GM12878 (cell line): ENCODE data around the gene TRAK2. TPM values are rescaled to one million over a fixed set of nuclear protein-coding genes. Genes with fewer than 3 reads are reported as not detected.

Experiments
- ATAC-seq: fragments of 200-7000 bp; cut with Tn5 transposase; 3 replicates; pipeline ENCODE4 v1.9.1; 2020; ENCODE audit warnings: mild to moderate bottlenecking, moderate library complexity
- BruUV-seq: library from RNA; stranded (reverse); fragments of 400-500 nt; replicated peaks from 2 replicates; lab custom pipeline; 2021; lab: Mats Ljungman, UMichigan
- CTCF ChIA-PET: fragments of 300-600 bp; sonication (Branson Sonifier 250); formaldehyde crosslinking; extraction: SDS; loops from one replicate; lab custom pipeline; 2021; ENCODE audit warnings: inconsistent platforms; lab: Yijun Ruan, JAX
- POLR2A ChIA-PET: fragments of 350-600 bp; formaldehyde crosslinking; extraction: SDS; loops from one replicate; lab custom pipeline; 2021; ENCODE audit warnings: inconsistent platforms; lab: Charles Lee
- RAD21 ChIA-PET: fragments of 300-600 bp; sonication (Branson Sonifier 250); formaldehyde crosslinking; loops from one replicate; lab custom pipeline; 2023; ENCODE audit warnings: antibody characterized with exemption; ENCODE audit not compliant: unreplicated experiment; lab: Charles Lee
- SMC1A ChIA-PET: fragments of 300-600 bp; sonication (Branson Sonifier 250); formaldehyde crosslinking; loops from one replicate; lab custom pipeline; 2023; ENCODE audit not compliant: unreplicated experiment, uncharacterized antibody; lab: Charles Lee
- DNase-seq: peaks from one replicate; pipeline ENCODE4 v3.0.0-alpha.2; 2011; ENCODE audit warnings: low read depth, low spot score
- FAIRE-seq: peaks from 3 replicates; lab custom pipeline; 2011; peaks lifted over from hg19 to GRCh38; lab: Jason Lieb, UNC
- H2AFZ ChIP-seq: 2 replicates; pipeline ENCODE4 v1.6.0; 2011; ENCODE audit warnings: low read depth, low read length, control low read depth; ENCODE audit not compliant: control insufficient read depth
- H3K27ac ChIP-seq: 2 replicates; pipeline ENCODE4 v1.5.1; 2011; ENCODE audit warnings: control low read depth; ENCODE audit not compliant: control insufficient read depth, insufficient read depth
- H3K27me3 ChIP-seq, 2 experiments: replicated peaks in 1 of 2; 2 replicates each; pipeline versions ENCODE4 v1.6.0 to v1.6.1; 2011; ENCODE audit warnings: low read length in 1 of 2; ENCODE audit not compliant: control insufficient read depth in 2 of 2, insufficient read depth in 2 of 2
- H3K36me3 ChIP-seq, 2 experiments: 2 replicates each; pipeline ENCODE4 v1.5.1; 2011; ENCODE audit warnings: low read length in 1 of 2; ENCODE audit not compliant: control insufficient read depth in 2 of 2, insufficient read depth in 2 of 2
- H3K4me1 ChIP-seq: 2 replicates; pipeline ENCODE4 v1.6.1; 2011; ENCODE audit warnings: mild to moderate bottlenecking, low read length, moderate library complexity, mixed read lengths; ENCODE audit not compliant: control insufficient read depth, insufficient read depth
- H3K4me2 ChIP-seq: 2 replicates; pipeline ENCODE4 v1.6.0; 2011; ENCODE audit warnings: control low read depth; ENCODE audit not compliant: control insufficient read depth, insufficient read depth
- H3K4me3 ChIP-seq: fragments of 200-600 bp; sonication (generic); 2 replicates; pipeline ENCODE4 v1.5.1; 2016
- H3K79me2 ChIP-seq: 2 replicates; pipeline ENCODE4 v1.6.0; 2011; ENCODE audit warnings: low read length; ENCODE audit not compliant: control insufficient read depth, insufficient read depth
- H3K9ac ChIP-seq: 2 replicates; pipeline ENCODE4 v1.8.0; 2011; ENCODE audit warnings: low read length, control low read depth, mixed read lengths; ENCODE audit not compliant: control insufficient read depth, insufficient read depth
- H3K9me3 ChIP-seq: replicated peaks from 3 replicates; pipeline ENCODE4 v1.5.1; 2011; ENCODE audit warnings: mild to moderate bottlenecking, low read length; ENCODE audit not compliant: control insufficient read depth, insufficient read depth
- H4K20me1 ChIP-seq: 2 replicates; pipeline ENCODE4 v1.6.0; 2011; ENCODE audit not compliant: control insufficient read depth, insufficient read depth
- ASH2L ChIP-seq: fragments of 300-600, 200-600 bp; sonication (generic); IDR thresholded peaks from 2 replicates; pipeline ENCODE4 v1.6.1; 2017; ENCODE audit warnings: low read depth, mild to moderate bottlenecking, borderline replicate concordance
- BRCA1 ChIP-seq: IDR thresholded peaks from 2 replicates; pipeline ENCODE4 v1.6.1; 2011; ENCODE audit warnings: low read depth, low read length, improper control_type of control experiment
- DPF2 ChIP-seq: fragments of 450-650 bp; IDR thresholded peaks from 2 replicates; pipeline ENCODE4 v1.6.1; 2017; ENCODE audit warnings: mild to moderate bottlenecking
- EGR1 ChIP-seq, 2 experiments: IDR thresholded peaks; 1 replicate in 1 of 2; 2 replicates in 1 of 2; pipeline ENCODE4 v1.6.1; 2011 to 2012; ENCODE audit warnings: low read depth in 2 of 2, low read length in 2 of 2, borderline replicate concordance in 1 of 2, mild to moderate bottlenecking in 1 of 2, moderate library complexity in 1 of 2
- ELK1 ChIP-seq: IDR thresholded peaks from 2 replicates; pipeline ENCODE4 v1.6.1; 2012; ENCODE audit warnings: low read depth, low read length, improper control_type of control experiment
- GABPA ChIP-seq: IDR thresholded peaks from 2 replicates; pipeline ENCODE4 v1.6.1; 2014; ENCODE audit warnings: antibody characterized with exemption, low read depth, mild to moderate bottlenecking, inconsistent platforms
- IRF3 ChIP-seq: fragments of 450-650 bp; IDR thresholded peaks from 2 replicates; pipeline ENCODE4 v1.6.1; 2014; ENCODE audit warnings: mild to moderate bottlenecking
- MXI1 ChIP-seq: fragments of 150-350 bp; IDR thresholded peaks from 2 replicates; pipeline ENCODE4 v1.6.1; 2011; ENCODE audit warnings: low read depth, mild to moderate bottlenecking, inconsistent platforms, low read length, improper control_type of control experiment
- NFXL1 ChIP-seq: fragments of 450-650 bp; IDR thresholded peaks from 2 replicates; pipeline ENCODE4 v1.6.1; 2017; ENCODE audit warnings: antibody characterized with exemption, mild to moderate bottlenecking, borderline replicate concordance
- NR2C1 ChIP-seq: fragments of 450-650 bp; IDR thresholded peaks from 2 replicates; pipeline ENCODE4 v1.6.1; 2017; ENCODE audit warnings: antibody characterized with exemption, mild to moderate bottlenecking, moderate library complexity
- POU2F2 ChIP-seq: IDR thresholded peaks from 3 replicates; pipeline ENCODE4 v1.6.1; 2011; ENCODE audit warnings: low read depth, mild to moderate bottlenecking, low read length, borderline replicate concordance
- RCOR1 ChIP-seq: conservative IDR thresholded peaks from 2 replicates; pipeline ENCODE4 v1.6.1; 2012; ENCODE audit warnings: low read depth, low read length, improper control_type of control experiment
- SUZ12 ChIP-seq: fragments of 200-600 bp; sonication (generic); IDR thresholded peaks from one replicate; pipeline ENCODE4 v1.6.1; 2018; ENCODE audit warnings: antibody characterized with exemption, mild to moderate bottlenecking; ENCODE audit not compliant: unreplicated experiment
- WGBS: methylation state at CpG from one replicate; pipeline ENCODE4 v1.1.6; 2016; ENCODE audit warnings: low lambda C conversion rate; ENCODE audit not compliant: insufficient replicate concordance, insufficient coverage; ENCODE audit errors: missing lambda C conversion rate; 5-methylcytosine and 5-hydroxymethylcytosine counted together
- in situ Hi-C: fragments of 300-500 bp; cut with MboI; formaldehyde crosslinking; loops from 9 replicates; pipeline ENCODE4 v1.14.3; 2018; ENCODE audit warnings: mixed read lengths
- intact Hi-C: fragments of 100-400 bp; cut with micrococcal nuclease; formaldehyde crosslinking; loops from one replicate; pipeline ENCODE4 v1.14.2; 2022; ENCODE audit not compliant: unreplicated experiment
- polyA plus RNA-seq, 11 experiments: library from polyadenylated mRNA; depleted of rRNA in 4 of 11; unstranded in 6 of 11; stranded (reverse) in 5 of 11; fragments of >200 nt; fragmentation: Nextera tagmentation in 4 of 11; fragmentation: Illumina TruSeq in 1 of 11; extraction: Ambion mirVana in 4 of 11; extraction: Trizol in 1 of 11; gene quantifications; 1 replicate in 1 of 11; 2 replicates in 10 of 11; pipeline versions ENCODE4 v1.2.1 to v1.2.3, GENCODE V29; 2011 to 2016; ENCODE audit warnings: inconsistent platforms in 2 of 11, missing spikeins in 2 of 11, low read depth in 1 of 11
- total RNA-seq, 4 experiments: library from RNA; depleted of rRNA in 3 of 4; stranded (reverse); fragments of >200 nt in 3 of 4; fragmentation: Illumina TruSeq in 1 of 4; extraction: Trizol in 1 of 4; gene quantifications; 2 replicates each; pipeline versions ENCODE4 v1.2.1 to v1.2.3, GENCODE V29; 2013 to 2021
- TF ChIP-seq, protein P1 (sequence below): IDR thresholded peaks from 2 replicates; pipeline ENCODE4 v1.6.1; 2012; ENCODE audit warnings: low read depth, low read length, improper control_type of control experiment
- TF ChIP-seq, protein P2 (sequence below): IDR thresholded peaks from 2 replicates; pipeline ENCODE4 v1.6.1; 2011; ENCODE audit warnings: low read depth, low read length, improper control_type of control experiment, borderline replicate concordance

The TRAK2 gene
- total and polyA plus RNA-seq, 10 of the 15 experiments (the other 5 are each of a cell fraction or from before 2014, with no cell fraction given) = 5.2 to 20.0 (median 11.8) TPM

GRCh38 chr2:201401815-201402214 is 49.4 kb downstream of the TRAK2 start:
- Histone ChIP-seq H3K36me3 (peaks cover 0 to 7% of the 10 kb centered on the region in 2 experiments; a peak in 2 of 4 replicates), H4K20me1 (no peaks in the 10 kb centered on the region), H3K27me3 (no peaks in the 10 kb centered on the region), H3K27ac (no peak overlapping the region), H3K79me2 (no peaks in the 10 kb centered on the region), H3K4me3 (no peak overlapping the region), H2AFZ (no peak overlapping the region), H3K4me1 (no peaks in the 10 kb centered on the region), H3K4me2 (no peak overlapping the region), H3K9me3 (no peaks in the 10 kb centered on the region), H3K9ac (no peak overlapping the region)
- intact Hi-C loops (no loop called here), in situ Hi-C loops (no loop called here)
- no peak for DNase-seq
- POLR2A ChIA-PET = no interaction called here
- no TSS peak for BruUV-seq
- WGBS = 96% methylated on average over 3 of the region's 3 CpGs
- TF ChIP-seq IRF3 (no peak), EGR1 (IDR thresholded peaks at IDR 0.05; ENCODE audit: borderline replicate concordance in 1 of 2, low read depth in 2 of 2, low read length in 2 of 2) (no peak), ASH2L (no peak), GABPA (no peak), SUZ12 (no peak), POU2F2 (no peak), MXI1 (no peak), ELK1 (no peak), NR2C1 (no peak), RCOR1 (no peak), DPF2 (no peak), NFXL1 (no peak), BRCA1 (no peak)
- TF ChIP-seq, protein P1, sequence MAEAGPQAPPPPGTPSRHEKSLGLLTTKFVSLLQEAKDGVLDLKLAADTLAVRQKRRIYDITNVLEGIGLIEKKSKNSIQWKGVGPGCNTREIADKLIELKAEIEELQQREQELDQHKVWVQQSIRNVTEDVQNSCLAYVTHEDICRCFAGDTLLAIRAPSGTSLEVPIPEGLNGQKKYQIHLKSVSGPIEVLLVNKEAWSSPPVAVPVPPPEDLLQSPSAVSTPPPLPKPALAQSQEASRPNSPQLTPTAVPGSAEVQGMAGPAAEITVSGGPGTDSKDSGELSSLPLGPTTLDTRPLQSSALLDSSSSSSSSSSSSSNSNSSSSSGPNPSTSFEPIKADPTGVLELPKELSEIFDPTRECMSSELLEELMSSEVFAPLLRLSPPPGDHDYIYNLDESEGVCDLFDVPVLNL = no peak
- TF ChIP-seq, protein P2, sequence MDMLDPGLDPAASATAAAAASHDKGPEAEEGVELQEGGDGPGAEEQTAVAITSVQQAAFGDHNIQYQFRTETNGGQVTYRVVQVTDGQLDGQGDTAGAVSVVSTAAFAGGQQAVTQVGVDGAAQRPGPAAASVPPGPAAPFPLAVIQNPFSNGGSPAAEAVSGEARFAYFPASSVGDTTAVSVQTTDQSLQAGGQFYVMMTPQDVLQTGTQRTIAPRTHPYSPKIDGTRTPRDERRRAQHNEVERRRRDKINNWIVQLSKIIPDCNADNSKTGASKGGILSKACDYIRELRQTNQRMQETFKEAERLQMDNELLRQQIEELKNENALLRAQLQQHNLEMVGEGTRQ = no peak
- RAD21 ChIA-PET = no interaction called here
- FAIRE-seq = no peak
- SMC1A ChIA-PET = interaction anchor here (1.0 to 2.6 kb wide), 4 partner anchors 13 to 170 kb away, joined by 3 to 7 read pairs (median 4); partner anchors contain the start of genes STRADB and TRAK2
- ATAC-seq = no peak
- CTCF ChIA-PET = interaction anchor here (0.7 kb wide), 1 partner anchor 13 kb away, joined by 3 read pairs; no protein-coding TSS in a partner anchor
